ENCODE results near the gene TSPAN3. TPM values are rescaled to one million over a fixed set of nuclear protein-coding genes. Genes with fewer than 3 reads are reported as not detected.

The TSPAN3 gene
- total RNA-seq, 4 donors from 2014 or later, result 34.0 to 115 (median 93.0) TPM

GRCh38 chr15:77096138-77096537 is 25.2 kb upstream of the TSPAN3 start:
- WGBS, result 63% methylated on average over 4 of the region's 4 CpGs
- no peak overlapping the region for H3K4me3 ChIP-seq
- no peaks in the 10 kb centered on the region for H3K9me3 ChIP-seq
- no peak for DNase-seq (ENCODE audit: low spot score in 2 of 2)
- no peak for TF ChIP-seq EP300 (IDR thresholded peaks at IDR 0.05)
- no peak for TF ChIP-seq POLR2A (IDR thresholded peaks at IDR 0.05)
- no peak for TF ChIP-seq CTCF (IDR thresholded peaks at IDR 0.05)
- TF ChIP-seq POLR2AphosphoS5 (IDR thresholded peaks at IDR 0.05), result no peak
- H3K4me1 ChIP-seq, result no peaks in the 10 kb centered on the region
- no peak overlapping the region for H3K27ac ChIP-seq
- no peaks in the 10 kb centered on the region for H3K36me3 ChIP-seq
- no peaks in the 10 kb centered on the region for H3K27me3 ChIP-seq

GRCh38 chr15:77094397-77095030 is 23.6 kb upstream of the TSPAN3 start:
- no peak overlapping the region for H3K4me3 ChIP-seq
- TF ChIP-seq EP300 (IDR thresholded peaks at IDR 0.05), result no peak
- no peak for TF ChIP-seq CTCF (IDR thresholded peaks at IDR 0.05)
- no peak for TF ChIP-seq POLR2A (IDR thresholded peaks at IDR 0.05)
- TF ChIP-seq POLR2AphosphoS5 (IDR thresholded peaks at IDR 0.05), result no peak
- no peaks in the 10 kb centered on the region for H3K27me3 ChIP-seq
- no peaks in the 10 kb centered on the region for H3K4me1 ChIP-seq
- 89% methylated on average over 11 of the region's 11 CpGs for WGBS
- H3K9me3 ChIP-seq, result no peaks in the 10 kb centered on the region
- H3K36me3 ChIP-seq, result no peaks in the 10 kb centered on the region
- no peak overlapping the region for H3K27ac ChIP-seq
- peak in 1 of 2 donors; percentile 60 for DNase-seq (ENCODE audit: low spot score in 2 of 2)

- Histone ChIP-seq H3K27ac (no peak overlapping the region), H3K4me1 (no peaks in the 10 kb centered on the region), H3K4me3 (no peak overlapping the region), H3K9me3 (no peaks in the 10 kb centered on the region), H3K36me3 (no peaks in the 10 kb centered on the region), H3K27me3 (no peaks in the 10 kb centered on the region)
- TF ChIP-seq EP300 (IDR thresholded peaks at IDR 0.05), result no peak
- no peak for TF ChIP-seq POLR2AphosphoS5 (IDR thresholded peaks at IDR 0.05)
- TF ChIP-seq CTCF (IDR thresholded peaks at IDR 0.05), result no peak
- TF ChIP-seq POLR2A (IDR thresholded peaks at IDR 0.05), result no peak
- no peak for DNase-seq (ENCODE audit: low spot score in 2 of 2)
- WGBS, result 95% methylated on average over 1 of the region's 1 CpG
Observed at GRCh38 chr15:77093436-77093835, 22.5 kb upstream of the TSPAN3 start.

- Histone ChIP-seq H3K27me3 (no peaks in the 10 kb centered on the region), H3K9me3 (no peaks in the 10 kb centered on the region), H3K4me3 (no peak overlapping the region), H3K36me3 (no peaks in the 10 kb centered on the region), H3K27ac (no peak overlapping the region), H3K4me1 (no peaks in the 10 kb centered on the region)
- WGBS, result 81% methylated on average over 2 of the region's 2 CpGs
- DNase-seq (ENCODE audit: low spot score in 2 of 2), result no peak
- TF ChIP-seq POLR2AphosphoS5 (IDR thresholded peaks at IDR 0.05), result no peak
- no peak for TF ChIP-seq POLR2A (IDR thresholded peaks at IDR 0.05)
- no peak for TF ChIP-seq EP300 (IDR thresholded peaks at IDR 0.05)
- TF ChIP-seq CTCF (IDR thresholded peaks at IDR 0.05), result no peak
Observed at GRCh38 chr15:77091097-77091496, 20.2 kb upstream of the TSPAN3 start.

GRCh38 chr15:77087213-77087612 is 16.3 kb upstream of the TSPAN3 start:
- DNase-seq (ENCODE audit: low spot score in 2 of 2), result no peak
- Histone ChIP-seq H3K27me3 (no peaks in the 10 kb centered on the region), H3K4me1 (peaks cover 9% of the 10 kb centered on the region), H3K36me3 (no peaks in the 10 kb centered on the region), H3K9me3 (no peaks in the 10 kb centered on the region), H3K27ac (no peak overlapping the region), H3K4me3 (no peak overlapping the region)
- WGBS, result 85% methylated on average over 2 of the region's 2 CpGs
- TF ChIP-seq EP300 (IDR thresholded peaks at IDR 0.05) (no peak), POLR2A (IDR thresholded peaks at IDR 0.05) (no peak), POLR2AphosphoS5 (IDR thresholded peaks at IDR 0.05) (no peak), CTCF (IDR thresholded peaks at IDR 0.05) (no peak)
